Stomach smooth muscle (tissue), 2 donors: ENCODE measurements around the gene TRAF3IP1.
"Not testable (repeated sequence)": the region's sequence is repeated elsewhere in the genome, so short reads cannot be mapped to it uniquely, and the experiment has no call there.

ENCODE experiments used
- H3K27ac ChIP-seq: one replicate; pipeline ENCODE4 v1.7.0; 2013; ENCODE audit warnings: mild to moderate bottlenecking, low read length, inconsistent platforms
- H3K27me3 ChIP-seq, 2 donors: one replicate each; pipeline ENCODE4 v1.7.0; 2013; ENCODE audit warnings: low read length in 2 of 2; ENCODE audit not compliant: insufficient read depth in 2 of 2, control insufficient read depth in 1 of 2
- H3K36me3 ChIP-seq, 2 donors: one replicate each; pipeline ENCODE4 v1.7.0; 2013; ENCODE audit warnings: low read length in 2 of 2; ENCODE audit not compliant: control insufficient read depth in 2 of 2, insufficient read depth in 2 of 2
- H3K4me1 ChIP-seq: one replicate; pipeline ENCODE4 v1.7.0; 2013; ENCODE audit warnings: low read length; ENCODE audit not compliant: control insufficient read depth, insufficient read depth
- H3K4me3 ChIP-seq, 2 donors: one replicate each; pipeline ENCODE4 v1.7.0; 2013; ENCODE audit warnings: low read length in 2 of 2
- H3K9ac ChIP-seq, 2 donors: one replicate each; pipeline ENCODE4 v1.7.0; 2013; ENCODE audit warnings: low read length in 2 of 2, mild to moderate bottlenecking in 1 of 2
- H3K9me3 ChIP-seq, 2 donors: one replicate each; pipeline ENCODE4 v1.7.0; 2013; ENCODE audit warnings: low read length in 2 of 2; ENCODE audit not compliant: control insufficient read depth in 2 of 2
- donor health status: healthy.
- donor health status: Pancreatic carcinoma.

TRAF3IP1 gene

GRCh38 chr2:238299803-238300202 lies 20.5 kb upstream of the TRAF3IP1 start:
- Histone ChIP-seq H3K27ac (no peak overlapping the region), H3K9me3 (no peaks in the 10 kb centered on the region), H3K27me3 (no peaks in the 10 kb centered on the region), H3K36me3 (no peaks in the 10 kb centered on the region), H3K4me1 (peaks cover 6% of the 10 kb centered on the region), H3K4me3 (no peak overlapping the region), H3K9ac (no peak overlapping the region)

GRCh38 chr2:238302087-238302486 lies 18.2 kb upstream of the TRAF3IP1 start:
- Histone ChIP-seq H3K4me1 (peaks cover 6% of the 10 kb centered on the region), H3K9me3 (no peaks in the 10 kb centered on the region), H3K4me3 (no peak overlapping the region)

GRCh38 chr2:238302751-238303150 lies 17.6 kb upstream of the TRAF3IP1 start:
- Histone ChIP-seq H3K9me3 (no peaks in the 10 kb centered on the region), H3K27me3 (no peaks in the 10 kb centered on the region), H3K4me3 (no peak overlapping the region), H3K36me3 (no peaks in the 10 kb centered on the region), H3K4me1 (peaks cover 6% of the 10 kb centered on the region), H3K9ac (no peak overlapping the region), H3K27ac (no peak overlapping the region)

More at GRCh38 chr2:238302087-238302486, 18.2 kb upstream of the TRAF3IP1 start:
- H3K36me3 ChIP-seq, result no peaks in the 10 kb centered on the region
- no peaks in the 10 kb centered on the region for H3K27me3 ChIP-seq
- no peak overlapping the region for H3K9ac ChIP-seq
- no peak overlapping the region for H3K27ac ChIP-seq

- no peak overlapping the region for H3K27ac ChIP-seq
- no peak overlapping the region for H3K4me3 ChIP-seq
- H3K9ac ChIP-seq, result no peak overlapping the region
- H3K36me3 ChIP-seq, result no peaks in the 10 kb centered on the region
- peaks cover 6% of the 10 kb centered on the region for H3K4me1 ChIP-seq
- H3K9me3 ChIP-seq, result no peaks in the 10 kb centered on the region
- H3K27me3 ChIP-seq, result no peaks in the 10 kb centered on the region
These were observed 16.2 kb upstream of the TRAF3IP1 start for GRCh38 chr2:238304116-238304515.

- H3K9ac ChIP-seq, result no peak overlapping the region
- no peak overlapping the region for H3K4me3 ChIP-seq
- H3K4me1 ChIP-seq, result peaks cover under 1% of the 10 kb centered on the region
- H3K27ac ChIP-seq, result no peak overlapping the region
- no peaks in the 10 kb centered on the region for H3K36me3 ChIP-seq
- no peaks in the 10 kb centered on the region for H3K9me3 ChIP-seq
- H3K27me3 ChIP-seq, result no peaks in the 10 kb centered on the region
These were observed 15.0 kb upstream of the TRAF3IP1 start for GRCh38 chr2:238305092-238305862.

- Histone ChIP-seq H3K9ac (no peak overlapping the region), H3K4me3 (no peak overlapping the region), H3K36me3 (no peaks in the 10 kb centered on the region), H3K9me3 (no peaks in the 10 kb centered on the region), H3K27me3 (no peaks in the 10 kb centered on the region), H3K4me1 (no peaks in the 10 kb centered on the region), H3K27ac (no peak overlapping the region)
These were observed 14.2 kb upstream of the TRAF3IP1 start for GRCh38 chr2:238305965-238306671.

- Histone ChIP-seq H3K9me3 (no peaks in the 10 kb centered on the region), H3K27ac (no peak overlapping the region), H3K4me3 (no peak overlapping the region), H3K4me1 (no peaks in the 10 kb centered on the region), H3K9ac (no peak overlapping the region), H3K27me3 (no peaks in the 10 kb centered on the region), H3K36me3 (no peaks in the 10 kb centered on the region)
These were observed 13.7 kb upstream of the TRAF3IP1 start for GRCh38 chr2:238306672-238306998.

GRCh38 chr2:238308177-238308576 lies 12.1 kb upstream of the TRAF3IP1 start:
- Histone ChIP-seq H3K4me1 (no peaks in the 10 kb centered on the region), H3K27ac (no peak overlapping the region), H3K36me3 (no peaks in the 10 kb centered on the region), H3K9me3 (no peaks in the 10 kb centered on the region), H3K9ac (no peak overlapping the region), H3K4me3 (no peak overlapping the region), H3K27me3 (no peaks in the 10 kb centered on the region)

- H3K36me3 ChIP-seq, H3K4me3 ChIP-seq, H3K27me3 ChIP-seq, H3K9ac ChIP-seq, H3K4me1 ChIP-seq, H3K9me3 ChIP-seq, H3K27ac ChIP-seq: not testable (repeated sequence)
These were observed 9.6 kb upstream of the TRAF3IP1 start for GRCh38 chr2:238310721-238311120.

- Histone ChIP-seq H3K27ac (no peak overlapping the region), H3K9me3 (no peaks in the 10 kb centered on the region), H3K36me3 (no peaks in the 10 kb centered on the region), H3K4me1 (no peaks in the 10 kb centered on the region), H3K27me3 (no peaks in the 10 kb centered on the region), H3K9ac (no peak overlapping the region), H3K4me3 (no peak overlapping the region)
These were observed 6.9 kb upstream of the TRAF3IP1 start for GRCh38 chr2:238313289-238313990.

- Histone ChIP-seq H3K27ac (no peak overlapping the region), H3K9me3 (no peaks in the 10 kb centered on the region), H3K27me3 (no peaks in the 10 kb centered on the region), H3K4me3 (no peak overlapping the region), H3K9ac (no peak overlapping the region), H3K4me1 (no peaks in the 10 kb centered on the region), H3K36me3 (no peaks in the 10 kb centered on the region)
These were observed 6.3 kb upstream of the TRAF3IP1 start for GRCh38 chr2:238313991-238314350.
